Central memory CD8-positive, alpha-beta T cell (primary cell): ENCODE results near the gene HOXD11.

ENCODE experiments used
- ATAC-seq: fragments of 150-1000 bp; cut with Tn5 transposase; replicated peaks from 2 replicates; pipeline ENCODE4 v1.10.0; 2022; ENCODE audit warnings: mild to moderate bottlenecking, moderate FRiP score, moderate number of reproducible peaks; ENCODE audit not compliant: poor library complexity, severe bottlenecking; ENCODE audit errors: extremely low read depth
- DNase-seq, 2 donors: peaks; one replicate each; pipeline ENCODE4 v3.0.0; 2021; ENCODE audit warnings: low spot score in 2 of 2
- H3K27ac Mint-ChIP-seq: one replicate; pipeline ENCODE4 v1.8.0; 2022; ENCODE audit warnings: low read depth, mild to moderate bottlenecking, moderate library complexity, mixed read lengths
- H3K27me3 Mint-ChIP-seq: one replicate; pipeline ENCODE4 v1.8.0; 2022; ENCODE audit warnings: mixed read lengths
- H3K36me3 Mint-ChIP-seq: one replicate; pipeline ENCODE4 v1.8.0; 2022; ENCODE audit warnings: mild to moderate bottlenecking, moderate library complexity, mixed read lengths; ENCODE audit not compliant: insufficient read depth
- H3K4me1 Mint-ChIP-seq: one replicate; pipeline ENCODE4 v1.8.0; 2022; ENCODE audit warnings: mixed read lengths
- H3K4me3 Mint-ChIP-seq: one replicate; pipeline ENCODE4 v1.8.0; 2022; ENCODE audit warnings: mild to moderate bottlenecking, moderate library complexity, mixed read lengths
- H3K9me3 Mint-ChIP-seq: one replicate; pipeline ENCODE4 v1.8.0; 2022; ENCODE audit warnings: mixed read lengths

Gene HOXD11

DNA sequence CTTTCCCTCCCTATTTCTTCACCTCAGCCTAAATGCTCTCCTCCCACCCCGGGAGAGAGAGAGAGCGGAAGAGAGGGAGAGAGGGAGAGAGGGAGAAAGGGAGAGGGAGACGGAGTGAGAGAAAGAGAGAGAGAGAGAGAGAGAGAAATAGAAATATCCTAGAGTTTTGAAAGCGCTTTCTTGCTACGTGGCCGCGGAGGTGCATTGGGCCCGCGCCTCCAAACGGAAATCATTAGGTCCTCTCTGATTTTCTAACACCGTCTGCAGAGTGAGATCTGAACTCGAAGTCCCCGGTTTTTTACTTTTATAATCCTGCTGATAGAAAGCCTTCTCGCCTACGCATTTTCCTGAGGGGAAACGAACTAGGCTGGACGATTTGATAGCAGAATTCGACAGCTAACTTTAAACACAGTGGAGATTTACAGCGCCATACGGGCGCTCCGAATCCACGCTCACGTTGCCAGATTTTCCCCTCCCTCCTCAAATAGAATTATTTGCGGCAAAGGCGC, 22.4 kb upstream of the HOXD11 start:
- ATAC-seq = no peak
- no peak for DNase-seq
- H3K36me3 Mint-ChIP-seq = peaks cover 66% of the 10 kb centered on the region
- H3K4me3 Mint-ChIP-seq = peak overlapping the region; percentile 31
- no peaks in the 10 kb centered on the region for H3K9me3 Mint-ChIP-seq
- H3K27ac Mint-ChIP-seq = peak overlapping the region; percentile 86
- peaks cover 13% of the 10 kb centered on the region for H3K4me1 Mint-ChIP-seq
- H3K27me3 Mint-ChIP-seq = peaks cover 93% of the 10 kb centered on the region

DNA sequence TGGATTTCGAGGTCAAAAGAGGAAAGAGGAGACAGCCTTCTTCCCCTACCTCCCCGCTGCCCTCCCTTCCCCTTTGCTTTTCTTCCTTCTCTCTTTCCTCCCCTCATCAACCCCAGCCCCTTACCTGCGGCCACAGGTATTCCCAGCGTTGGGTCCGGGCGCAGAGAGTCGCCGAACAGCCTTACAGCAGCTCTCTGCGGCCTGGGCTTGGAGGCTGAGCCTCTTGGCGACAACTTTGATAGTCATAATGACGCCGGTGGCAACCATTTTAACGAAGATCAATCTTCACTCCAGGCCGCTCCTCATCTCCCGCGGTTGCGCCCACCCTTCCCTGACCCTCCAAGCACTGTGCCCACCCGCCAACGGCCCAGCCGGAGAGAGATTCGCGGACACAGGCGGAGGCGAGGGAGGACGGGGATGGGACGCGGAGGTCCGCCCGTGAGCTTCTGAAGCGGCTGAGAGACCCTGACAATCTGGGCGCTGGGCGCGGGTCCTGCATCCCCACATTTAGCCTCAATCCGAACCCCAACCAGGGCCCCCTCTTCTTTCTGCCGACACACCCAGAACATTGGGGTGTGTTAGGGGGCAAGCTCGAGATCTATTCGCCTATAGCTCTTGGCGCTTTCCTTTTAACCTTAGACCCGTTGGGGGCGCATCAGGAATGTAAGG, 21.8 kb upstream of the HOXD11 start:
- Mint-ChIP-seq H3K4me1 (peaks cover 12% of the 10 kb centered on the region), H3K27me3 (peaks cover 95% of the 10 kb centered on the region), H3K9me3 (no peaks in the 10 kb centered on the region), H3K4me3 (no peak overlapping the region), H3K36me3 (peaks cover 66% of the 10 kb centered on the region), H3K27ac (peak overlapping the region; percentile 86)
- ATAC-seq (no peak), DNase-seq (no peak)

DNA sequence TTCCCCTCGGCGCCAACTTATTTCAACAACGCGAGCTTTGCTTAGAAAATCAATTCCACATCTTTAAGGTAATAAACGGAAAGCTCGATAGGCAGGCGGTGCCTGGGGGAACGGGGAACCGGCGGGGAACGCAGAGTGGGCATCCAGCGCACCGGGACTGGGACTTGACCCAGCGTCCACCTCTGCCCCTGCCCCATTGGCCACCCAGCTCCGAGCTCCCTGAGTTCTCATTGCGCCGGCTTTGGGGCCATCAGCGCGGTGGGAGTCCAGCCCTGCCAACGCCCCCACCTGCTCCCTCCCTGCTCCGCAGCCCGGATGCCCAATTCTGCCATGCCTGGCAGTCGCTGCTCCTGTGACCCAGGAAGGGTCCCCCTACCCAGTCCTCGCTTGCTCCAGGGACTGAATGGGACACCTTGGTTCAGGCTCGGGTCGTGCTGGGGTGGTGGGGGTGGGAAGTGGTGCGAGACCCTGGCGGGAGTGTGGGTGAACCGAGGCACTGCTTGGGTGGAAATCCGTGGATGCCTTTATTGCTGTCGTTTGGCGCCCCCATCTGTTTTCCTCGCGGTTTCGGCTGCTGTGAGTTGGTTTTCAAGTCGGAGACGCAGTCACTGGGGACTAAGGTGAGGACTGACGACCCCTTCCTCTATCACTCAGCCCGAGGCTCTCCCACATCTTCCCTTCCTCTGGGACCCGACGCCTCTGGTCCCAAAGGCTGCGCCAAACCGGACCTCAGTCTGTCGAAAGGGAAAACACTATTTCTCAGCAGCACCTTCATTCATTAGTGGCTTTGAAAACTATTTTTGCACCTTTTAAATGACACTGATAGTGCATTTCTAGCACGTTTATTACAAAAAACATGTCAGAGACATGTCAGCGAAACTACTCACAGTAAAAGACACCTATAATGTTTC, 21.0 kb upstream of the HOXD11 start:
- peaks cover 60% of the 10 kb centered on the region for H3K36me3 Mint-ChIP-seq
- peaks cover 100% of the 10 kb centered on the region for H3K27me3 Mint-ChIP-seq
- no peaks in the 10 kb centered on the region for H3K9me3 Mint-ChIP-seq
- DNase-seq (no peak), ATAC-seq (no peak)
- H3K4me3 Mint-ChIP-seq = no peak overlapping the region
- H3K4me1 Mint-ChIP-seq = peaks cover 12% of the 10 kb centered on the region
- no peak overlapping the region for H3K27ac Mint-ChIP-seq

DNA sequence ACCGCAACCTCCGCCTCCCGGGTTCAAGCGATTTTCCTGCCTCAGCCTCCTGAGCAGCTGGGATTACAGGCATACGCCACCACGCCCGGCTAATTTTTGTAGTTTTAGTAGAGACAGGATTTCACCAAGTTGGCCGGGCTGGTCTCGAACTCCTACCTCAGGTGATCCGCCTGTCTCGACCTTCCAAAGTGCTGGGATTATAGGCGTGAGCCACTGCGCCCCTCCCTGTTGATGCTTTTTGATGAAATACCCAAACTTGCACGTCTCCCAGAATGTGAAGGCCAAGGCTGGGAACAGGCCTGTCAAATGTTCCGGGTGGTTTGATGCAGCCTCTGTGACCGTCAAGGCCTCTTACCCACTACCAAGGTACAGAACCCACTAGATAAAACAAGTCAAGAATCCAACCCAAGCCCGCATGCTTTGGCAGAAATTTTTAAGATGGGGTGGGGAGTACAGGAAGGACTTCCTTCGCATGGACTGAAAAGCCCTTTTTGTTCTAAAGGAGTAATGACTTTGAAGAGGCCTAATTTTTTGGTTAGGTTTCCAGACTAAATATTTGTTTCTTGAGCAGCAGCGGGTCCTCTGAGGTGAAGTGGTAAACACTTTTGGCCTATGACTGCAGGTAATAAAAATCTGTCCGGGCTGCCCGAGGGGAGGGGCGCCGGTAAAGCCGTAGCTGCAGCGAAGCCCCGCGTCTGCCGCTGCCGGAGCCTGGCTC, 19.6 kb upstream of the HOXD11 start:
- peaks cover 99% of the 10 kb centered on the region for H3K27me3 Mint-ChIP-seq
- H3K27ac Mint-ChIP-seq = no peak overlapping the region
- ATAC-seq = no peak

DNA sequence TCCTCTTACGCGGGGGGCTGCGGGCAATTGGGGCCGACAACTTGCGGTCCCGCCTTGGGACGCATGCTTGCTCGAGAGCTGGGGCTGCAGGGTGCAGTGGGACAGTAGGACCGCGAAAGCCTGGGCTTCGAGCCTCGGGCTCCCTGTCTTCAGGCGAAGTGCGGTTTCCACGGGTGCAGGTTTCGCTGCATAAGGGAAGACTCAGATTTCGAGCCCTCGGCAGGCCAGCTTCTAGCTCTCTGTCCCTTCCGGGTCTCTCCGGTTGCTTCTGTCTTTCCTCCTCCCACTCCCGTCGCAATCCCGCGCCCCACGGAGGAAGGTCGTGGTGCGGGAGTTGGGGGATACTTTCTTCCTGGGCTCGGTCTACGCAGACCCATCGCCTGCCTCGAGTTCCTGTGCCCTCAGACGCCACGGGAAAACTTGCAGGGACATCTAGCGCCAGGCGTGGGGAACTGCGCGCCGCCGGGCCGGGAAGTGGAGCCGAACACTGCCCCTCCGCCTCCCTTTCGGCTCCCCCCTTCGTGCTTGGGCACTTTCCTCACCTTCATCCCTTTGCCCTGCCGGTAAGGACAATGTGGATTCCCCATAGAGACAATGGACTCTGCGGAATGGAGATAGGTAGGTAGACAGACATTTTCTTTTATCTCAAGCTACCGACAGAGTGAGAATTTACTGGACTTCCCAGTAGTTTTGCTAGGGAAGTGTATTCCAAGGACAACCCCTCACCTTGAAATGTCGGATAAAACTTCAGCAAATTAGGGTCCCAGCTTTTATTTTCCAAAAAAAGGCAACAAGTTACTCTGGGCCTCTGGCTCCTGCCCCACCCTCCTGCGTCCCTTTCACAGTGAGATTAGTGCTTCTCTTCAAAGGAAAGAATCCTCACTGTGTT, 18.8 kb upstream of the HOXD11 start:
- H3K4me1 Mint-ChIP-seq = peaks cover 12% of the 10 kb centered on the region

More for the DNA sequence above, 19.6 kb upstream of the HOXD11 start:
- no peak for DNase-seq
- Mint-ChIP-seq H3K9me3 (no peaks in the 10 kb centered on the region), H3K4me1 (peaks cover 12% of the 10 kb centered on the region), H3K36me3 (peaks cover 55% of the 10 kb centered on the region), H3K4me3 (no peak overlapping the region)

DNA sequence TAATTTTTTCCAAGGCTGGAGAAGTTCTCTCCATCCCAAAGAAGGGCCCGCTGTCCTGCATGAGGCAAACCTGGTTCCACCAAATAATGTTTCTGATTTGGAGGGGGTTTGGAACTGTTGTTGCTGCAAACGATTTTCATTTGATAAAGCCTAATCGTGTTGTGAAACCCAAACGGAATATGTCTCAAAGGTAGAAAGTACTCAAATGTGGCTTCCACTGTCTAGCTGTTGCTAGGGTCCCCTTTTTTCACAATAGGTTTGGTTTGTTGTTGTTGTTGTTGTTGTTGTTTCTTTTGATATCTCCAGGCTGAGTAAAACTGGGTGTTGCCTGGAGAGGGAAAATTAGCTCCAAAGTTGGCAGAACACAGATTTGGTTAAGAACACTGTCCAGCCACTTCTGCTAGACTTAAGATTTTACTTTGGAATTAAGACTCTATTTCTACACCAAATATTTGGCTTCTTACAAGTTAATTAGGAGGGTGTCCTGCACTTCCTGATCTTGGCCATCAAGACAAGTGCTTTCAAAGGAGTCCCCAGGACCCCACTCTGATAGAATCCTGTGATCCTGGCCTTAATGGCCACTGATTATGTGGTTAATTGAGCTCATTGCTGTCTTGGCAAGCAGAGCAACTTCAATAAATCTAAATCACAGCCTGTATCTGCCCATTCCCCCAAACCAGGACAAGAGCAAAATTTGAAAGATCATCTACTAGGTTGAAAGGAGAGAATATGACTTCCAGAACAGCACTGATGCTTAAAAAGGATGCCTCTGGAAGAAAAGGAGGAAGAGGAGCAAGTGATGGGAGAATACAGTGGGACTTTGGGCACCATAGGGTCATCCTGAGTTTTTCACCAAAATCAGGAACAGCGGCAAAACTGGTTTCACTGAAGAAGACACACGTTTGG, 17.9 kb upstream of the HOXD11 start:
- ATAC-seq (no peak), DNase-seq (no peak)
- Mint-ChIP-seq H3K27ac (no peak overlapping the region), H3K36me3 (peaks cover 46% of the 10 kb centered on the region), H3K4me1 (peaks cover 17% of the 10 kb centered on the region), H3K9me3 (no peaks in the 10 kb centered on the region), H3K4me3 (no peak overlapping the region), H3K27me3 (peaks cover 95% of the 10 kb centered on the region)

More for the DNA sequence above, 18.8 kb upstream of the HOXD11 start:
- H3K27ac Mint-ChIP-seq = no peak overlapping the region
- H3K27me3 Mint-ChIP-seq = peaks cover 95% of the 10 kb centered on the region
- ATAC-seq = no peak
- H3K9me3 Mint-ChIP-seq = no peaks in the 10 kb centered on the region
- H3K4me3 Mint-ChIP-seq = peak overlapping the region; percentile 16
- DNase-seq = no peak
- H3K36me3 Mint-ChIP-seq = peaks cover 51% of the 10 kb centered on the region

DNA sequence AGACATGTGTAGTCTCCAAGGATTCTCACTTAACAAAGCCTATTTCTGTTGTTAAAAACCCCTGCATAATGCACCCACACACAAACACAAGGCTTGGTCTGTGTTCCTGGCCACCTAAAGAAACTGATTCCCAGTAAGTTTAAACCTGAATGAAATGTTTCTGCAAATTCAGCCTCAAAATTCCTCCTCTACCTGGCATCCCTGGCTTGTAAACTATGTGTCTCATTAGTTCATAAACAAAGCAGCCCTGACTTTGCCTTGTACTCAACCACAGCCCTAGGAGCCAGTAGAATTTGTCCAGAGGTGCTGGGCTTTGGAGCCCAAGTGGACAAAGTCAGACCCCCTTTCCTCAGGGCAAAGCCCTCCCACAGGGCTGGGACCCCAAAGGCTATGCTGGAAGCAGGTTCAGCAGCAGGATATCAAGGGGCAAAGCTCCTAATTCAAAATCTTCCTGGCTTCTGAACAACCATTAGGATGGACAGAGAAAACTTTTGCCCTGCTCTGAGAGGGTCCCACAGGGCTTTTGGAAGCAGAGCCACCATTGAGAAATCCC, 17.2 kb upstream of the HOXD11 start:
- Mint-ChIP-seq H3K9me3 (no peaks in the 10 kb centered on the region), H3K27ac (no peak overlapping the region), H3K4me3 (no peak overlapping the region), H3K36me3 (peaks cover 41% of the 10 kb centered on the region), H3K27me3 (peaks cover 95% of the 10 kb centered on the region), H3K4me1 (peaks cover 12% of the 10 kb centered on the region)
- ATAC-seq (no peak), DNase-seq (no peak)

DNA sequence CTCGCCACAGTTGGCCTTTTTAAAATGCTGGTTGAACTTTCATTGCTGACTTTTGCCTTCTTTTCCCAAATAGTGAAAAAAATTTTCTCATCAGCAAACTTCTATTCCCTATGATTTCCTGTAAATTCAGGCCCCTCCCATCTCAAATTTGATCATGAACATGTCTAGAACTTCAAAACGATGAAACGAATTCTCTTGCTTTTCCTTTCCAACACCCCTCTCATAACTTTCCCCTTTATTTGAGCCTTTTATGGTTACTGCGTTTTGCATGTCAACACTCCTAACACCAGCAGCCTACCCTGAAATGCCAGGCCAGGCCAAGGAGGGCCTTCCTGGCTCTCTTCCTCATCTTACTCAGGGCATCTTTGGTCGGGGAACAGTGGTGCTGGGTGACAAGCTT, 16.2 kb upstream of the HOXD11 start:
- H3K4me1 Mint-ChIP-seq = peaks cover 10% of the 10 kb centered on the region
- ATAC-seq (no peak), DNase-seq (no peak)
- H3K4me3 Mint-ChIP-seq = no peak overlapping the region
- no peaks in the 10 kb centered on the region for H3K9me3 Mint-ChIP-seq
- peak overlapping the region; percentile 80 for H3K27ac Mint-ChIP-seq
- peaks cover 36% of the 10 kb centered on the region for H3K36me3 Mint-ChIP-seq
- H3K27me3 Mint-ChIP-seq = peaks cover 95% of the 10 kb centered on the region

DNA sequence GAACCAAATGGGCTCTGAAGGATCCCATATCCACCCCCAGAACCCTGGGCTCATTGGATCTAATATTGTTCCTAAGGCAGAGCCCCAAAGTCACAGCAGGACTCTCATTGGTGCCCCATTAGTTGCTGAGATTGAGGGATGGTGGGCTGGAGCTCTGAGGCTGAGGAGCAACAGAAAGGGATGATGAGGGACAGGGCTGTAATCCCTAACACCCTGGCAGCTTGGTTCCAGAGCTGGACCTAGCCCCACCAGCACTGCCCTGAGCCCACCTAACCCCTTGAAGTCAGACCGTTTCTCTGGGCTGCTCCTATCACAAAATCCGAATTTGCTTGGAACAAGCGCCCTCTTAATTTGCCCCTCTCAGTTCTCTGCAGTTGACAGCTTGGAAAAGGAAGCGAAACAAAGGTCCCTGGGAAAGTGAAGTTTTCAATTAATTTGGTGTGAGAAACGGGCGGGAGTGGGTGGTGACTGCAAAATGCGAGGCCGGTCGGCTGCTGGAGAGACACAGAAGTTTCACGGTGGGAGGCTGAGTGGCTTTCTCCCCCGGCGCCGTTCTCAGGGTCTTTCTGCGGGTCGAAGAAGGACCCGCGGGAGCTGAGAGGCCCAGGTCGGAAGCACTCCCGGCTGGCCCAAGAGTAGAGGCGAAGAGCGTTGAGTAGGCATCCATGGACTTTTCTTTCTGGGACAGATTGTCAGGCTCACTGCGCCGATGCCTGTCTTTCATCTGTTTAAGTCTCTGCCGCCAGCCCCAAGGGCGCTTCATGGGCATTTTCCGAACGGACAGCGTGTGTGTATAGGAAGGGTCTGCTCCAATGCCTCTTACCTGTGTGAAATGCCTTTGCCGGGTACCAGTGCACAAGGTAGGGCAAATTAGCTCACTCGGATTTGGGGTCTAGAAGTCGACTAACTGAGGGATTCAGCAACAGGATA, 15.5 kb upstream of the HOXD11 start:
- Mint-ChIP-seq H3K27ac (peak overlapping the region; percentile 80), H3K36me3 (peaks cover 31% of the 10 kb centered on the region), H3K4me3 (peak overlapping the region; percentile 47), H3K4me1 (peaks cover 12% of the 10 kb centered on the region), H3K27me3 (peaks cover 95% of the 10 kb centered on the region), H3K9me3 (no peaks in the 10 kb centered on the region)
- DNase-seq = no peak
- no peak for ATAC-seq
